SIG-M5 treated with dmso at 0.1 percent for 504 hours (cell line): Measurements from ENCODE around the gene POU3F3.

ENCODE experiments used
- DNase-seq: peaks from one replicate; lab custom pipeline; 2025; ENCODE audit not compliant: unreplicated experiment; lab: John Stamatoyannopoulos, UW

Gene POU3F3

DNA sequence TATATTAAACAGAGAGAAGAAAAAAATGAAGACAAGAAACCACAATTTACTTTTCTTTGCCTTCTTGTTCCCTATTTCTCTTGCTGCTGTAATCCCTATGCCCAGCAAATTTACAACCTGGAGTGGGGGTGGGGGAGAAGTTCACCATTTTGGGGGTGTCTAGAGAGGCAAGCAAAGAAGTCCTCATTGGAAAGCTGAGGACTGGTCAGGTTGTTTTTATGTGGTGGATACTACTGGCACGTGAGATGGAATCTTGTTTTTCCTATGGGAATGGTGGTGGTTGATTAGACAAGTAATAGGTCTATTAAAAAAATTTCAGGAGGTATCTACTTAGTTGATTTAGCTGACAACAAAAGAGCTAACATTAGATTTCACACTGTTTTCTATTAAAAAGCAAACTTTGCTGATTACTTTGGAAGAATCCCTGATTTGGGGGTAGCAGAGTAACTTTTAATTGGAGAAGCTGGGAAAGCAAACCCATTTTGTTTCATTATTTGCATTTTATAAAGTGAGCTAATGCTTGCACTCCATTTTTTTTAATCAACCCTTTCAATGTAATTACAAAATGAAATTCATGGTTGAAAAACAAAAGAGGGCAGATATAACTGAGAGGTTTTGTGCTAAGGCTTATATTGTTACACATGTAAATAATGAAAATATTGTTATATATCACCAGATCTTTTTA lies 6.0 kb downstream of the POU3F3 start:
- DNase-seq: no peak

- no peak for DNase-seq
Measured at GRCh38 chr2:104860451-104860790, 6.5 kb downstream of the POU3F3 start.

- DNase-seq: no peak
Measured at GRCh38 chr2:104861351-104862057, 7.6 kb downstream of the POU3F3 start.

DNA sequence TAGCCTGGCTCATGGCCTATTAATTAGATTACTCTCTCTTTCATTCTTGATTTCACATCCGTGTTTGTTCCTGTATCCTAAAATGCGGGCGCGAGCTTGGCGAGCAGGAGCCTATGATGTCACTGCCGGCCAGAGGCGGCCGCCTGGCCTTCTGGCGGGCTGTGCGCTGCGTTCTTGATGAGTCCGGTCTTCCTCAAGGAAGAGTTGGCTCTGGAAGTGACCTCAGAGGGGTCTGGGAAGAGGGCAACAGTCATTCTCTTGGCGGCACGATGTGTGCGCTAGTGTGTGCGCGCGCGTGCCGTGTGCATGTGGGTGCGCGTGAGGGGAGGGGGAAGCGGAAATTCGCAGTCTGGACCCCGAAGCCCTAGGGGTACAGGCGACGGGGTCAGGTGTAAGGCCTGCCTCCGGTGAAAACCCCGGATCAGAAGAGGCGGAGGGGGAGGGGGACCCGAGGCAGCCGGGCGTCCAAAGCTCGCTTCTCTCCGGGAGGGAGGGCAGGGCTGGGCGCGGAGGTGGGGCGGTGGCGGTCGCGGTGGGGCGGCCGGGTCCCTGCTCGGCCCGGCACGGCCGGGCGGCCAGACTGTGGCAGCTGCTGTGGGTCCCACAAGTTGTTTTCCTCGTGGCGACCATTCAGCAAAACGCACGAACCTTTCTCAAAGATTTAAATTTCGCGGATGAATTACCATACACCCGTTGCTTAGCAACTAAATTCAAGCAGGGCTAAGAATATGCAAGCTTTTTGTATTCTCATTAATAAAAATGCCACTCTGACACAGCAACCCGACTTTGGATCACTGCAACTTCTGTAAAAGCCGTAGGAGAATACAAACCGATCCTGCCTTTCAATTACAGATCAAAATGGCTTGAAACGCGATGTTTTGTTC lies 8.4 kb downstream of the POU3F3 start:
- DNase-seq: no peak

DNA sequence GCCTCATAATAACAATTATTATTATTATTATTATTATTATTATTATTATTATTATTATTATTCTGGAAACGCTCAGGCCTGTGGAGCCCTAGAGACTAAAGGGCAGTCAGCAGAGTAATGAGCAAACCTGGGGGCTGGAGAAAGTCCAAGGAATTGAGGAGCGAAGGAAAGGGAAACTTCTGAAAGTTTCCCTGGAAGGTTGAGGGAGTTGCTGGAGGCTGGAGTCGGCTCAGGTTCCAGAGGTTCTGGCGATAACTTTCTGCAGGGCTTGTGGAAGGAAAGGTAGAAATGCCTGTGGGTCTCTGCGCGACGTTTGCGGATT lies 9.2 kb downstream of the POU3F3 start:
- DNase-seq: no peak

DNA sequence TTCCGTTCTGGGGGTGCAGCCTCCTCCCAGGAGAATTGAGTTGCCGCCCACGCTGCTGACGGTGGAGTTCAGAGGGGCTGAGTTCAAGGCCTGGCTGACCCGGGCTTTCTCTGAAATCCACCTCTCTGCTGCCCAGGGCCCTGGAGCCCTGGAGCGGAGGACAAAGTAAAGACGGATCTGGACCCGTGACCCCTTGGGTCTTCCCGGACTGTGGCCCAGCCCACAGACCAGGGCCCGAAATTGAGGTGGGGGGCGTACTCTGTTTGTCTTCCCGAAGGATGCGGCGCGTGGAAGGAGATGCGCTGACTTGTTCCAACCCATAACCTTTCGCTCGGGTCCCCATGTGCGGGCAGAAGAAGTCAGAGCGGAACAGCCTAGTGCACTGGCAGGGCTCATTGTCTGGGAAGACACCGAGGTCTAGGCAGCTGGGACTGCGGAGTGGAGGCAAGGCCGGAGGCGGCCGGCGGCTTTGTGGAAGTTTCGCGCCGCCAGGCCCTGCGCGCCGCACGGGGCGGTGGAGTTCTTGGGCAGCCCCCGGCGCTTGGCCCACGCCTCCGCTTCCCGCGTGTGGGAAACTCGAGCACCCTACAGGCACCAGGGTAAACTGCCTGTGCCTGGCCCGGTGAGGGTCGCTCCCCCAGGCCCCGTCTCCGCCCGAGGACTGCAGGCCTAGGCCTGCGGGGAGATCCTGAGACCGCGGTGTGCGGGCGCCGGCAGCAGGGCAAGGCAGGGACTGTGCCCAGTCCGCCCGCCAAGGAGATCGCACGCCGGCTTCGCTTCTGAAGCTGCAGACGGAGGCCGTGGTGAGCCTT lies 9.8 kb downstream of the POU3F3 start:
- no peak for DNase-seq

- DNase-seq: no peak
Measured at GRCh38 chr2:104864280-104865095, 10.6 kb downstream of the POU3F3 start.

DNA sequence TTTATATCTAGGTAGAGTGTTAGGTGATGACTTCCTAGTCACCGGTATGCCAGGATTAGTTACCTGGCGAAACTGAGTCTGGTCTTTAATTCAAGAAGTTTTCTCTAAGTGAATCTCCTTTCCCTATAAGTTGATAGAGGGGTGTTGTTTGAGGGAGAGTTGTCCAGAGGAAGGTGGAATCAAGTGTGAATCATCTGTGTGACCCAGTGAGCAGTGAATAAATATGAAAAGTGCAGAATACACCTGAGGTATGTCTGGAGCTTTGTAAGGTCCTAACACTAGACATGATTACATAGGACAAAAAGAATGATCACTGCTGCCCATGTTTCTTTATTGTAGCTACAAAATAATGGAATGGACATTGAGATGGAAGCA lies 11.2 kb downstream of the POU3F3 start:
- no peak for DNase-seq

DNA sequence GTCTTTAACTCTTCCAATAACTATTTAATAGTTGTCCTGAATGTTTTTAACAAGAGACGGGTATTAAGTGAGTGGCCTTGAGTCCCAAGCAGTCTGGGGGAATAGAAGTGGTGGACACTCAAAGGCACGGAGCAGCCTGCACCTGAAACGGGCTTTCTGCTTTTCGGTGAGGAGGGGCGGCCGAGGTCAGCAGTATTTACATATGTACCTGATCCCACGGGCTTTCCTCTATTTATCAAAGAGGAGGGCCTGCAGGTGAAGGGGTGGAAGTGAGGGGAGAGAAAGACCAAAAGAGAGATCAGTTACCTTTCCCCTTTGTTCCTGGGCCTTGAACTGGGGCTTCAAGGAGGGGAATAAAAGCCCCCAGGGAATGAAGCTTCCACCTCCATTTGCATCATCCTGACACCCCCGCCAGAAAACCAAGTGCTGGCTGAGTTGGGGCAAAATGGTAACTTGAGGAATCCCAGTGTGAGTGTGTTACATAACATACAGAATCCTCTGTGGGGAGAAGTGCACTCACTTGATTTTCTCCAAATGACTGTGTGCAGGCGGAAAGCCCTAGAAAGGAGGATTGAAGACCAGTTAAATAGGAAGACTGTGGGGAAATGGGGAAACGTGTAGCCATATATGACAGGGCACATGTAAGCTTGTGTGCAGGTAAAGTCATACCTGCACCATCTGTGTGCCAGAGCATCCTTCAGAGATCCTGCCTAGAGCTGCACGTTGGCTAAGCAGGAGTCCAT lies 12.4 kb downstream of the POU3F3 start:
- no peak for DNase-seq

GRCh38 chr2:104866883-104867812 lies 13.2 kb downstream of the POU3F3 start:
- DNase-seq: no peak

DNA sequence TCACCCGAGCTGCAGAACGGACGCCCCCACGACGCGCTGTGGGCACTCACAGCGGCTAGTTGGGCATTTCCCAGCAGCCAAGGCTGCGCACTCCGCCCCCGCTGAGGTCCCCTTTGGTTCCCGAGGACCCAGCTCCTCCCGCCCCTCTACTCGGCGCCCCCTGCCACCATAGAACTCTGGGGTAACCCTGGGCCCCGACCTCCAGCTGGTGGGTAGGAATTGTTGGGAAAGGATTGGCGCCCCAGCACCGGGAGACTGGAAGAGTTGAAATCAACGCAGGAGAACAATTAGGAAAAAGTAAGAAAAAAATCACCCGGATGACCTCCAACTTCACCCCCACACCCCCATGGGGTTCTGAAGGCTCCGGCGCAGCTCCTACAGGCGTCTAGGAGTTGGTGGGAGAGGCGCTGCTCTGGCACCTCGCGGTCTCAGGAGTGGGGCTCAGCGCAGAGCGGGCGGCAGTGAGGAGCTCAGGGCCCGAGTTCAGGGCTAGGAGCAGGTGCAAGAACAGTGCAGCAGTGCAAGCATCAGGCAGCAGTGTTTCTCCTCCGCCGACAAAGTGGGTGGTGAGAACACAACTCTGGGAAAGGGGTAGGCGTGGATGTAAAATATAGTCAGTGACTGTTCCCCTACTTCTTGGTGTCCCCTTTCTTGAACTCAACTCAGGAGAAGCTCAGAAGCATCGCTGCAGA lies 14.0 kb downstream of the POU3F3 start:
- DNase-seq: no peak

- DNase-seq: no peak
Measured at GRCh38 chr2:104868505-104868866, 14.6 kb downstream of the POU3F3 start.

DNA sequence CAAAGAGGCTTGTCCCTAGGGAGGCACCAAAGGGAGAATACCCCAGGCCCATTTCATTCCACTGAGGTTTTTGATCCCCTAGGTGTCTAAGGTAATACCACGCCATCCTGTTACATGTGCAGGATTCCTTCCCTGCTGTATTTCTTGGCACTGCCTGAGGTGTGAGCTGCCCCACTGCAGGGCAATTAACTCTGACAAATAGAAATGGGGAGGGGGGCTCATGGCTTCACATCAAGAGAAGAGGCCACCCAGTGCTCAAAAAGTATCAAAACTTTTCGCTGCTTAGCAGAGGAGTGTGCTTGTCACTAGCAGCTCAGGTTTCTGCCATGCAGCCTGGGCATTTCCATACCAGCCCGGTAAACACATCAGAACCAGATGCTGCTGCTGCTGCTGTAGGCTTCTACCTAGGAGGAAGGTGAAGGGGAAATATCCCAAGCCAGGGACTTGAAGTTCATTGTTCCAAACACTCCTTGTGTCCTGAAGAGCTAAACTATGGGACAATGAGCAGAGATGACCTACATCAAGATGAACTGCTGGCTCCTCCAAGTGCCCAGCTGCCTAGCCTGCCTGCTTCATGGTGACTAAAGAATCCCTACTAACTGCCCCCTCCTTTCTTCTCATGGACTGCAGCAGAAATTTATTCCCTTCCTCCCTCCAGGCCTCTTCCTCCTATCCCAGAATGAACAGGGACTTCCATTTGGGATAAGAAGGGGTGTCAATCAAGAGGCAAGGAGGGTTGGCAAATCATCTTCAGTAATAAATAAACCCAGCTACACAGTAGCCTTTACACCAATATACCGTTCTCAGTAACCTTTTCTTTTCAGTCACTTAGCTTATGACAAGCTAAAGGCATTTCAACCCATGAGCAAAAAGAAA lies 16.4 kb downstream of the POU3F3 start:
- no peak for DNase-seq

DNA sequence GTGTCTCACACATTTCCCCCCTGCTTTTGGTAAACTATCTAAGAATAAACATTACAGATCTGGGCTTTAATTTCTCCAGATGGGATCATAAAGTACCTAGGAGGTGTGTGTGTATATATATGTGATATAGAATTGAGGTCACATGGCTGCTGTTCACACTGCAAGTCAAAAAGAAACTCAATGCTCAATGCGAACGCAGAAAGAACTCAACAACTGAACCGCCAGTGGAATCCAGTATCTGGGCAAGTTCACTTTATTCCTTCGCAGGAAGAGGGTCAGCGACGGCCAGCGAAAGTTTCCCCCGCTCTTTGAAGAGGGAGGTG lies 17.7 kb downstream of the POU3F3 start:
- no peak for DNase-seq

- no peak for DNase-seq
Measured at GRCh38 chr2:104871972-104872865, 18.3 kb downstream of the POU3F3 start.
